GM19023 (cell line): ENCODE results near the gene NUAK2.

Source experiments
- ATAC-seq: cut with Tn5 transposase; IDR thresholded peaks from one replicate; pipeline ENCODE4 v1.9.1; 2021; ENCODE audit warnings: mild to moderate bottlenecking, moderate library complexity; ENCODE audit not compliant: unreplicated experiment

NUAK2 gene

DNA sequence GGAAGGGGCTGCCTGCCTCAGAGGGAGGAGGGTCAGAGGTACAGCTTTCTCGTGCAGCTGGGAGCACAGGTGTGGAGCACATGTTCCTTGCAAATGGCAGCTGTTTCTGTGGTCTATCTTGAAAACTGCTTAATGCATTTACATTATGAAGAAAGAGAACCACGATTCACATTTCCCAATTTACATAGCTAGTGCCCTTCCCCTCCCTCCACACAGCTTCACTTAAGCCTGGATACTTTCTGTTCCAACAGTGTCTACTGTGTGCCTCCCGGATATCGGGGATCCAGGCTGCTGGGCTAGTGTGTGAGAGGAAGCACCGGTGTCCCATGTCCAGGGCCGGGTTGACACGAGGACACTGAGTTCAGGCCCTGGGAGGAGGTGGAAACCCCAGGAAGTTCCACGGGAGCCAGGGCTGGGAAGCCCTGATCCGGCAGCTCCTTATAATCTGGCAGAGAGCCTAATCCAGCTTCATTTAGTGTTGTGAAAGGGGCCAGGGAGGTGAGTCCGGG, 62.2 kb downstream of the NUAK2 start:
- ATAC-seq, result no peak

DNA sequence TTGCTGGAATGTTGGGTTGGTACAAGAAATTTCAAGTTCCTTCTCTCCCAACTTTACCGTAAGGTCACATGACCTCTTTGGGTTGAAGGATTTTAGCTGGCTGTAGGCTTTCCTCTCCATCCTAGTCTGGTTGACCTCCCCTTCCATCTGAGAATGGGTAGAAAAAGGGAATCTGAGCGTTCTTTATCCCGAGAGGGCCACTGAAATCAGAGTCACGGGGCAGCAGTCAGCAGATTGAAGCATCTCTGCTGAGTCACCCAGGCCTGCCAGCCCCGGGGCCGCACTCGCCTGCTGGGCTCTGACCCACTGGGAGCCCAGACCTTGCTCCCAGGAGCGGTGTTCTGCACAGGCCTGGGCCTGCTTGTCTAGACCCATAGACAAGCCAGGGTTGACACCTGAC, 62.8 kb downstream of the NUAK2 start:
- no peak for ATAC-seq

- ATAC-seq, result no peak
Observed at GRCh38 chr1:205258261-205258691, 63.3 kb downstream of the NUAK2 start.

GRCh38 chr1:205257735-205258134, 63.8 kb downstream of the NUAK2 start:
- ATAC-seq, result no peak

DNA sequence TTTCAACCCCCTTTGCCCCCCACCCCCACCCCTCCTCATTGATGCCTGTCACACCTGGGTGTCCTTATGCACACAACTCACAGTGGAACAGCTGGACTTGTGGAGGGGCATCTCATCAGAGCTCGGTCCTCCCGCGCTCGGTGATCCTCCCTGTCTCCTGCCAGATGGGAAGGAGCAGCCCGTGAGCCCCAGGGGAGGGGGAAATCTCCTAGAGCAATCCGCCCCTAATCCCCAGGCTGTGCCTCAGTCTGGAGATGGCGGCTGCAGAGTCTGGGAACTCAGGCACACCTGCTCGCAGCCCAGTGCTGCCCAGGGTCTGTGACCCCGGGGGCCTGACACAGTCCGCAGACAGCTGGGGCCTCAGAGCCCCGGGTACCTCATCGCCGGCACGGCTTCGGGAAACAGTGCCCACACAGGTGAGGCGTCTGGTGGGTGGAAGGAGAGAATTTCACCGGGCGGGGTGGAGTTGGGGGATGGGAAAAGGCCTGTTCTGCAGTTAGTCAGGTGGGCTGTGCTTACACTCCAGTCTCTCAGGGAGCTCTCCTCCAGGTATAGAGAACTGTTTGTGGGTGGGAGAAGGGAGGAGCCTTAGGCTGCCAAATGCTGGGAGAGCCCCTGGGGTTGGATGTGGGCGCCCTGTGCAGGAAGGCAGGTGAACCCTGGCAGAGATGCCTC, 64.5 kb downstream of the NUAK2 start:
- no peak for ATAC-seq

GRCh38 chr1:205255941-205256780, 65.4 kb downstream of the NUAK2 start:
- ATAC-seq, result no peak
